K562 (cell line): Measurements from ENCODE around the gene SLC5A6. TPM values are rescaled to one million over a fixed set of nuclear protein-coding genes. Genes with fewer than 3 reads are reported as not detected.

ENCODE experiments used
- ADNP ChIP-seq: fragments of 200-800 bp; sonication (Bioruptor generic); IDR thresholded peaks from 2 replicates; pipeline ENCODE4 v1.6.1; 2016; ENCODE audit warnings: missing genetic modification characterization, missing compliant biosample characterization
- ARNT ChIP-seq, 2 experiments: fragments of 450-650 bp; IDR thresholded peaks; 2 replicates each; pipeline ENCODE4 v1.6.1; 2016; ENCODE audit warnings: mild to moderate bottlenecking in 1 of 2
- BCL6 ChIP-seq: fragments of 250-450 bp; sonication (Bioruptor Pico); IDR thresholded peaks from 2 replicates; pipeline ENCODE4 v1.4.0; 2020
- CBFA2T3 ChIP-seq: fragments of 450-650 bp; IDR thresholded peaks from 2 replicates; pipeline ENCODE4 v1.6.1; 2017
- CBX1 ChIP-seq: sonication (generic); IDR thresholded peaks from 2 replicates; pipeline ENCODE4 v1.6.1; 2016; ENCODE audit warnings: antibody characterized with exemption, low read depth, mild to moderate bottlenecking
- CHD2 ChIP-seq: IDR thresholded peaks from 2 replicates; pipeline ENCODE4 v1.6.1; 2011; ENCODE audit warnings: low read depth, low read length
- CREB1 ChIP-seq, 2 experiments: sonication (generic) in 1 of 2; formaldehyde crosslinking in 1 of 2; IDR thresholded peaks; 2 replicates each; pipeline versions ENCODE4 v1.6.1 to v1.8.0; 2012 to 2022; ENCODE audit warnings: inconsistent platforms in 1 of 2, mild to moderate bottlenecking in 1 of 2, missing genetic modification reagents in 1 of 2, moderate library complexity in 1 of 2
- E2F3 ChIP-seq: fragments of 250-450 bp; sonication (Bioruptor Pico); IDR thresholded peaks from 2 replicates; pipeline ENCODE4 v1.4.0; 2020; ENCODE audit warnings: mild to moderate bottlenecking
- EGR1 ChIP-seq: fragments of 450-650 bp; conservative IDR thresholded peaks from 2 replicates; pipeline ENCODE4 v1.6.1; 2017; ENCODE audit warnings: mild to moderate bottlenecking
- HMGN3 ChIP-seq: IDR thresholded peaks from 2 replicates; pipeline ENCODE4 v1.6.1; 2011; ENCODE audit warnings: borderline replicate concordance, low read depth, mild to moderate bottlenecking, mixed read lengths, low read length; ENCODE audit not compliant: insufficient read length; ENCODE audit errors: extremely low read depth
- ILK ChIP-seq: fragments of 450-650 bp; IDR thresholded peaks from 2 replicates; pipeline ENCODE4 v1.6.1; 2016; ENCODE audit warnings: missing genetic modification characterization, low read depth, mild to moderate bottlenecking, missing compliant biosample characterization, moderate library complexity, borderline replicate concordance
- KLF16 ChIP-seq: IDR thresholded peaks from 2 replicates; pipeline ENCODE4 v1.6.1; 2016; ENCODE audit warnings: antibody characterized with exemption
- MTA2 ChIP-seq: fragments of 450-650 bp; IDR thresholded peaks from 2 replicates; pipeline ENCODE4 v1.6.1; 2016; ENCODE audit warnings: low read depth
- MTA3 ChIP-seq: fragments of 450-650 bp; formaldehyde crosslinking; IDR thresholded peaks from 2 replicates; pipeline ENCODE4 v1.6.1; 2017; ENCODE audit warnings: mild to moderate bottlenecking, borderline replicate concordance
- NBN ChIP-seq: fragments of 450-650 bp; IDR thresholded peaks from 2 replicates; pipeline ENCODE4 v1.6.1; 2016; ENCODE audit warnings: low read depth, mild to moderate bottlenecking
- NCOA4 ChIP-seq: fragments of 450-650 bp; IDR thresholded peaks from 2 replicates; pipeline ENCODE4 v1.6.1; 2018; ENCODE audit warnings: mild to moderate bottlenecking; ENCODE audit not compliant: partially characterized antibody
- PPARD ChIP-seq: fragments of 250-450 bp; sonication (Bioruptor Pico); IDR thresholded peaks from 2 replicates; pipeline ENCODE4 v1.8.0; 2022; ENCODE audit warnings: inconsistent platforms, mild to moderate bottlenecking, moderate library complexity
- SAFB2 ChIP-seq: fragments of 200-400 bp; formaldehyde crosslinking; IDR thresholded peaks from 2 replicates; pipeline ENCODE4 v1.6.1; 2018; ENCODE audit warnings: borderline replicate concordance, low read length, low read depth, moderate library complexity; ENCODE audit not compliant: severe bottlenecking
- SPI1 ChIP-seq: IDR thresholded peaks from 2 replicates; pipeline ENCODE4 v1.6.1; 2011; ENCODE audit warnings: low read depth, low read length, control low read depth, borderline replicate concordance
- SRSF9 ChIP-seq: fragments of 200-400 bp; formaldehyde crosslinking; IDR thresholded peaks from 2 replicates; pipeline ENCODE4 v1.6.1; 2017; ENCODE audit warnings: low read depth, low read length, borderline replicate concordance
- TFAM ChIP-seq: fragments of 250-450 bp; sonication (Bioruptor Pico); conservative IDR thresholded peaks from 2 replicates; pipeline ENCODE4 v1.5.0; 2021; ENCODE audit warnings: mild to moderate bottlenecking, moderate library complexity
- ZNF232 ChIP-seq: sonication (generic); formaldehyde crosslinking; IDR thresholded peaks from 2 replicates; pipeline ENCODE4 v1.8.0; 2022; ENCODE audit warnings: mild to moderate bottlenecking, missing genetic modification reagents
- polyA plus RNA-seq, 8 experiments: library from polyadenylated mRNA; depleted of rRNA in 4 of 8; stranded (reverse) in 5 of 8; unstranded in 3 of 8; fragments of >200 nt; fragmentation: Nextera tagmentation in 2 of 8; fragmentation: Illumina TruSeq in 1 of 8; extraction: Ambion mirVana in 2 of 8; extraction: Trizol in 1 of 8; gene quantifications; 2 replicates each; pipeline versions ENCODE4 v1.2.1 to v1.2.3, GENCODE V29; 2011 to 2014; ENCODE audit warnings: inconsistent platforms in 1 of 8, missing spikeins in 1 of 8
- total RNA-seq, 7 experiments: library from RNA; depleted of rRNA in 6 of 7; stranded (reverse); fragments of >200 nt in 6 of 7; fragmentation: Illumina TruSeq in 2 of 7; extraction: Trizol in 2 of 7; gene quantifications; 2 replicates each; pipeline versions ENCODE4 v1.2.1 to v1.2.3, GENCODE V29; 2011 to 2021; ENCODE audit warnings: low replicate concordance in 1 of 7
- TF ChIP-seq, protein P1 (sequence below): fragments of 450-650 bp; conservative IDR thresholded peaks from 2 replicates; pipeline ENCODE4 v1.6.1; 2016; ENCODE audit warnings: missing genetic modification characterization, low read depth, mild to moderate bottlenecking, control low read depth, missing compliant biosample characterization
- TF ChIP-seq, protein P2 (sequence below), 2 experiments: fragments of 450-650 bp; IDR thresholded peaks; 2 replicates each; pipeline ENCODE4 v1.6.1; 2016
- TF ChIP-seq, protein P3 (sequence below), 2 experiments: IDR thresholded peaks; 2 replicates each; pipeline ENCODE4 v1.6.1; 2011; ENCODE audit warnings: borderline replicate concordance in 1 of 2, control low read depth in 1 of 2, low read depth in 1 of 2, low read length in 1 of 2, mild to moderate bottlenecking in 1 of 2, mixed read lengths in 1 of 2, moderate library complexity in 1 of 2; ENCODE audit not compliant: insufficient read depth in 1 of 2, insufficient read length in 1 of 2, poor library complexity in 1 of 2, severe bottlenecking in 1 of 2; ENCODE audit errors: extremely low read depth in 1 of 2
- TF ChIP-seq, protein P4 (sequence below): sonication (generic); formaldehyde crosslinking; IDR thresholded peaks from 2 replicates; pipeline ENCODE4 v1.8.1; 2023; ENCODE audit warnings: mild to moderate bottlenecking, missing genetic modification reagents

The SLC5A6 gene
- total and polyA plus RNA-seq, 9 of the 15 experiments (the other 6 are each of a cell fraction or from before 2014, with no cell fraction given) = 32.6 to 137 (median 107) TPM

DNA sequence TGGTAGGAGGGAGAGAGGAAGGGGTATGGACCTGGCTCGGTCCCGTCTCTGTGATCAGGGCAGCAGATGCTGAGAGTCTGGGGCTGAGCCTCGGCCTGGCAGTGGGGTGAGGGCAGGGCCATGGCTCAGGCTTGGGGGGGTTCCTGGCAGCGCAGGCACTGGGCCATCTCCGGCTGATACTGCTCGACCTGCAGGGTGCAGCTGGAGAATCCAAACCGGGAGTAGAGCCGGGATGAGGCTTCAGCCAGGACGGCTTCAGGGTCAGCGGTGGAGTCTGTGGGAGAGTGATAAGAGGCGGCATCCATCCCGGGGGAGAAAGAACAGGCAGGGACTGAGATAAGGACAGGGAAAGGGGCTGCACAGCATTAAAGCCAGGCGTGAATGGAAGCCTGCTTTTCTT lies 43.1 kb upstream of the SLC5A6 start (continued):
- no peak for TF ChIP-seq E2F3 (CRISPR knock-in tag)
- peak; percentile 22; the same call in 1 of the 2 replicates for TF ChIP-seq EGR1
- TF ChIP-seq, protein P1, sequence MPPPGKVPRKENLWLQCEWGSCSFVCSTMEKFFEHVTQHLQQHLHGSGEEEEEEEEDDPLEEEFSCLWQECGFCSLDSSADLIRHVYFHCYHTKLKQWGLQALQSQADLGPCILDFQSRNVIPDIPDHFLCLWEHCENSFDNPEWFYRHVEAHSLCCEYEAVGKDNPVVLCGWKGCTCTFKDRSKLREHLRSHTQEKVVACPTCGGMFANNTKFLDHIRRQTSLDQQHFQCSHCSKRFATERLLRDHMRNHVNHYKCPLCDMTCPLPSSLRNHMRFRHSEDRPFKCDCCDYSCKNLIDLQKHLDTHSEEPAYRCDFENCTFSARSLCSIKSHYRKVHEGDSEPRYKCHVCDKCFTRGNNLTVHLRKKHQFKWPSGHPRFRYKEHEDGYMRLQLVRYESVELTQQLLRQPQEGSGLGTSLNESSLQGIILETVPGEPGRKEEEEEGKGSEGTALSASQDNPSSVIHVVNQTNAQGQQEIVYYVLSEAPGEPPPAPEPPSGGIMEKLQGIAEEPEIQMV = no peak
- TF ChIP-seq ZNF232 (CRISPR knock-in tag) = no peak
- TF ChIP-seq, protein P2, sequence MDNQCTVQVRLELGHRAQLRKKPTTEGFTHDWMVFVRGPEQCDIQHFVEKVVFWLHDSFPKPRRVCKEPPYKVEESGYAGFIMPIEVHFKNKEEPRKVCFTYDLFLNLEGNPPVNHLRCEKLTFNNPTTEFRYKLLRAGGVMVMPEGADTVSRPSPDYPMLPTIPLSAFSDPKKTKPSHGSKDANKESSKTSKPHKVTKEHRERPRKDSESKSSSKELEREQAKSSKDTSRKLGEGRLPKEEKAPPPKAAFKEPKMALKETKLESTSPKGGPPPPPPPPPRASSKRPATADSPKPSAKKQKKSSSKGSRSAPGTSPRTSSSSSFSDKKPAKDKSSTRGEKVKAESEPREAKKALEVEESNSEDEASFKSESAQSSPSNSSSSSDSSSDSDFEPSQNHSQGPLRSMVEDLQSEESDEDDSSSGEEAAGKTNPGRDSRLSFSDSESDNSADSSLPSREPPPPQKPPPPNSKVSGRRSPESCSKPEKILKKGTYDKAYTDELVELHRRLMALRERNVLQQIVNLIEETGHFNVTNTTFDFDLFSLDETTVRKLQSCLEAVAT (IDR thresholded peaks at IDR 0.05) = no peak
- TF ChIP-seq CREB1 (IDR thresholded peaks at IDR 0.05) = no peak
- TF ChIP-seq CREB1 (CRISPR knock-in tag; IDR thresholded peaks at IDR 0.05) = no peak
- TF ChIP-seq MTA2 = peak; percentile 77
- no peak for TF ChIP-seq SPI1
- no peak for TF ChIP-seq BCL6 (CRISPR knock-in tag)
- no peak for TF ChIP-seq NBN
- TF ChIP-seq ILK (tag) = no peak
- TF ChIP-seq KLF16 = peak; percentile 51; the same call in 1 of the 2 replicates
- no peak for TF ChIP-seq PPARD (CRISPR knock-in tag)
- no peak for TF ChIP-seq SRSF9
- TF ChIP-seq SAFB2 = no peak
- TF ChIP-seq, protein P3, sequence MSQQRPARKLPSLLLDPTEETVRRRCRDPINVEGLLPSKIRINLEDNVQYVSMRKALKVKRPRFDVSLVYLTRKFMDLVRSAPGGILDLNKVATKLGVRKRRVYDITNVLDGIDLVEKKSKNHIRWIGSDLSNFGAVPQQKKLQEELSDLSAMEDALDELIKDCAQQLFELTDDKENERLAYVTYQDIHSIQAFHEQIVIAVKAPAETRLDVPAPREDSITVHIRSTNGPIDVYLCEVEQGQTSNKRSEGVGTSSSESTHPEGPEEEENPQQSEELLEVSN (IDR thresholded peaks at IDR 0.05; ENCODE audit: borderline replicate concordance in 1 of 2, extremely low read depth in 1 of 2, insufficient read depth in 1 of 2, insufficient read length in 1 of 2, low read depth in 1 of 2, low read length in 1 of 2, poor library complexity in 1 of 2, severe bottlenecking in 1 of 2) = no peak
- no peak for TF ChIP-seq NCOA4
- no peak for TF ChIP-seq CHD2
- TF ChIP-seq, protein P4, sequence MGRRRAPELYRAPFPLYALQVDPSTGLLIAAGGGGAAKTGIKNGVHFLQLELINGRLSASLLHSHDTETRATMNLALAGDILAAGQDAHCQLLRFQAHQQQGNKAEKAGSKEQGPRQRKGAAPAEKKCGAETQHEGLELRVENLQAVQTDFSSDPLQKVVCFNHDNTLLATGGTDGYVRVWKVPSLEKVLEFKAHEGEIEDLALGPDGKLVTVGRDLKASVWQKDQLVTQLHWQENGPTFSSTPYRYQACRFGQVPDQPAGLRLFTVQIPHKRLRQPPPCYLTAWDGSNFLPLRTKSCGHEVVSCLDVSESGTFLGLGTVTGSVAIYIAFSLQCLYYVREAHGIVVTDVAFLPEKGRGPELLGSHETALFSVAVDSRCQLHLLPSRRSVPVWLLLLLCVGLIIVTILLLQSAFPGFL = no peak
- peak; percentile 45 for TF ChIP-seq HMGN3
- no peak for TF ChIP-seq ADNP (tag)
- peak; percentile 92 for TF ChIP-seq CBFA2T3
- TF ChIP-seq ARNT (IDR thresholded peaks at IDR 0.05) = no peak
- no peak for TF ChIP-seq TFAM (CRISPR knock-in tag)
- peak; percentile 59; the same call in 1 of the 2 replicates for TF ChIP-seq MTA3
- no peak for TF ChIP-seq CBX1
